ENCODE results near the gene LPIN1.

DNA sequence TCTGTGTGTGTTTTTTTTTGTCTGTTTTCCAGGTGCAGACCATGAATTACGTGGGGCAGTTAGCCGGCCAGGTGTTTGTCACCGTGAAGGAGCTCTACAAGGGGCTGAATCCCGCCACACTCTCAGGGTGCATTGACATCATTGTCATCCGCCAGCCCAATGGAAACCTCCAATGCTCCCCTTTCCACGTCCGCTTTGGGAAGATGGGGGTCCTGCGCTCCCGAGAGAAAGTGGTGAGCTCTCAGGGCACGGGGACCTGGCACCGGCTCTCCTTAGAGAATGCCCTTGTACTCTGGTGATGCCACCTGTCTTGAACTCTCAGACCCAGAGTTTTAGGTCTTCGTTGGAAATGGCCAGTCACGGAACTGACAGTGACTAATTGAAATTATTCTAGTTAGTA, 19.1 kb downstream of the LPIN1 start:
- TF ChIP-seq MAFK (IDR thresholded peaks at IDR 0.05; ENCODE audit: low read depth, low read length) (no peak), POLR2A (IDR thresholded peaks at IDR 0.05; ENCODE audit: control extremely low read depth in 1 of 2, low read depth in 2 of 2, low read length in 2 of 2) (no peak), SIX5 (IDR thresholded peaks at IDR 0.05; ENCODE audit: low read depth, low read length) (no peak), BCL11A (IDR thresholded peaks at IDR 0.05; ENCODE audit: low read depth in 2 of 2, low read length in 2 of 2) (no peak), CHD2 (IDR thresholded peaks at IDR 0.05; ENCODE audit: low read length) (no peak), ATF3 (IDR thresholded peaks at IDR 0.05; ENCODE audit: insufficient read depth, low read depth, low read length) (no peak)
- TF ChIP-seq, protein P1, sequence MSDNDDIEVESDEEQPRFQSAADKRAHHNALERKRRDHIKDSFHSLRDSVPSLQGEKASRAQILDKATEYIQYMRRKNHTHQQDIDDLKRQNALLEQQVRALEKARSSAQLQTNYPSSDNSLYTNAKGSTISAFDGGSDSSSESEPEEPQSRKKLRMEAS (IDR thresholded peaks at IDR 0.05): no peak

Data from H1 (cell line).